ENCODE measurements around the gene PTPRJ.
"Not testable (repeated sequence)": the region's sequence is repeated elsewhere in the genome, so short reads cannot be mapped to it uniquely, and the experiment has no call there.

The PTPRJ gene

DNA sequence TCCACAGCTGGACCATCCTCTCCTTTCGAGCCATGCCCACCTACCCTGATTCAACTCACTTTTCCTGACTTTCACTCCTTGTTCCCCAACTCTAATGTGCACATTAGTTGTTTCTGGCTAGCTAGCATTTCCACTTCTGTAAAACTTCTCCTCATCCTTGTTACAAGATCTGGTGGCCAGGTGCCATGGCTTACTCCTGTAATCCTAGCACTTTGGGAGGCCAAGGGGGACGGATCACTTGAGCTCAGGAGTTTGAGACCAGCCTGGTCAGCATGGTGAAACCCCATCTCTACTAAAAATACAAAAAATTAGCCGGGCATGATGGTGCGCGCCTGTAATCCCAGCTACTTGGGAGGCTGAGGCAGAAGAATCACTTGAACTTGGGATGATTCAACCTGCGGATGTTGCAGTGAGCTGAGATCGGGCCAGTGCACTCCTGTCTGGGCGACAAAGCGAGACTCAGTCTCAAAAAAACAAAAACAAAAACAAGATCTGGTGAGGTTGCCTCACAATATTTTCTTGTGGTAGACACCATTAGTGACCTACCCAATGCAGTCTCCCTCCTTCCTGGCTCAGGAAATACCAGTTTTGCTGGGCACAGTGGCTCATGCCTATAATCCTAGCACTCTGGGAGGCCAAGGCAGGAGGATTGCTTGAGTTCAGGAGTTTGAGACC, 31.2 kb upstream of the PTPRJ start:
- H3K36me3 ChIP-seq (ENCODE audit: control insufficient read depth, insufficient read depth, low read length); H3K4me1 ChIP-seq (ENCODE audit: control insufficient read depth, insufficient read depth, low read length); H3K9ac ChIP-seq (ENCODE audit: low read length); H3K27ac ChIP-seq (ENCODE audit: low read depth, low read length); H3K27me3 ChIP-seq (ENCODE audit: control insufficient read depth, insufficient read depth, low read length); H3K4me3 ChIP-seq (ENCODE audit: low read length): not testable (repeated sequence)

DNA sequence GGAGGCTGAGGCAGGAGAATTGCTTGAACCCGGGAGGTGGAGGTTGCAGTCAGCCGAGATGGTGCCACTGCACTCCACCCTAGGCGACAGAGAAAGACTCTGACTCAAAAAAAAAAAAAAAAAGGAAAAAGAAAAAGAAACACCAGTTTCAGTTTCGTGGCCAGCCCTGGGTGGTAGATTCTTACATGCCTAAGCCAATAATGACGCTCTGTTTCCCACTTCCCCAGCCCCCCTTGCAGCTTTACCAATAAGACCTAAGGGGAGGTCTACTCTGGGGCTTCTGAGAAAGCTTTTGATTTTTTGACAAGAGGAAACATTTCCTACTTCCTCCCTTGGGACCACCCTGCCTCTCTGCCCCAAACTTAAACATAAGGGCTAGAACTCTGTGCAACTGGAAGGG, 30.0 kb upstream of the PTPRJ start:
- Histone ChIP-seq H3K27ac (ENCODE audit: low read depth, low read length) (no peak overlapping the region), H3K36me3 (ENCODE audit: control insufficient read depth, insufficient read depth, low read length) (no peaks in the 10 kb centered on the region), H3K27me3 (ENCODE audit: control insufficient read depth, insufficient read depth, low read length) (no peaks in the 10 kb centered on the region), H3K4me3 (ENCODE audit: low read length) (no peak overlapping the region), H3K4me1 (ENCODE audit: control insufficient read depth, insufficient read depth, low read length) (no peaks in the 10 kb centered on the region), H3K9ac (ENCODE audit: low read length) (no peak overlapping the region)

DNA sequence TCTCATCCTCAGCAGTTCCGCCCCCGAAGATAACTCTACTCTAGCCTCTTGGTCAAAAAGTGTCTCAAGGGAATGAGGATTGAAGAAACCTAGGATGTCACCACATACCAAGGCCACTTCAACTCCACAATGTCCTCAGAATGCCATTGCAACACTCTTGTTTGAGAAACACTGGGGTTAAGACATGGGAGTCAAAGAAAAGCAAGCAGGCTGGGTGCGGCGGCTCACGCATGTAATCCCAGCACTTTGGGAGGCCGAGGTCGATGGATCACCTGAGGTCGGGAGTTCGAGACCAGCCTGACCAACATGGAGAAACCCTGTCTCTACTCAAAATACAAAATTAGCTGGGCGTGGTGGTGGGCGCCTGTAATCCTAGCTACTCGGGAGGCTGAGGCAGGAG, 28.9 kb upstream of the PTPRJ start:
- not testable (repeated sequence) for H3K27me3 ChIP-seq (ENCODE audit: control insufficient read depth, insufficient read depth, low read length); H3K36me3 ChIP-seq (ENCODE audit: control insufficient read depth, insufficient read depth, low read length); H3K9ac ChIP-seq (ENCODE audit: low read length); H3K4me3 ChIP-seq (ENCODE audit: low read length); H3K4me1 ChIP-seq (ENCODE audit: control insufficient read depth, insufficient read depth, low read length); H3K27ac ChIP-seq (ENCODE audit: low read depth, low read length)

DNA sequence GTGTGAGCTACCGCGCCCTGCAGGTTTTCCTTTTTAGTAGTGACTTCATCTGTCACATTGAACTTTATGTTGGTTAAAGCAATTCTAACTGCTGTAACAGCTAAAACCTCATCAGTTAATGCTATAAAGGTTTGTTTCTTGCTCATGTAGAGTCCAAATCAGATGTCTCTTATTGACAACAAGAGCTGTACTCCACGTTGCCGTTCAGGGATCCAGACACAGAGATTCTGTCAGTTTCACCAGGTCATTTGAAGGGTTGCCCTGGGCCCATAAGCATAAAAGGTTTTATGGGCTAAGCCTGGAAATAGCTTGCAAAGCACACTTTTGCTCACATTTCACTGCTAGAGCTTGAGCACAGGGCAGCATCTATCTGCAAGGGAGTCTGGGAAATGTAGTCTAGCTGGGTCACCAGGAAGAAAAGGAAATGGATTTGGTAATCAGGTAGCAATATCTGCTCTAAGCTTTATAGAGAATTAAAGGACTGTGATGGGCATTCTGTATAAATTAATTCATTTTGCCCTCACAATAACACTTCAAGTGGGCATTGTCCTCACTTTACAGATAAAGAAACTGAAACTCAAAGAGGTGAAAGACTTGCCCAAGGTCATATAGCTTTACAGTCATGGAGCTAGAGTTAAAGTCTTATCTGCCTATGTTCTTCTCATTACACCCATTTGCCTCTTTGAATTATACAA, 25.2 kb upstream of the PTPRJ start:
- H3K4me1 ChIP-seq (ENCODE audit: control insufficient read depth, insufficient read depth, low read length), result no peaks in the 10 kb centered on the region
- H3K9ac ChIP-seq (ENCODE audit: low read length), result no peak overlapping the region
- H3K27me3 ChIP-seq (ENCODE audit: control insufficient read depth, insufficient read depth, low read length), result no peaks in the 10 kb centered on the region

DNA sequence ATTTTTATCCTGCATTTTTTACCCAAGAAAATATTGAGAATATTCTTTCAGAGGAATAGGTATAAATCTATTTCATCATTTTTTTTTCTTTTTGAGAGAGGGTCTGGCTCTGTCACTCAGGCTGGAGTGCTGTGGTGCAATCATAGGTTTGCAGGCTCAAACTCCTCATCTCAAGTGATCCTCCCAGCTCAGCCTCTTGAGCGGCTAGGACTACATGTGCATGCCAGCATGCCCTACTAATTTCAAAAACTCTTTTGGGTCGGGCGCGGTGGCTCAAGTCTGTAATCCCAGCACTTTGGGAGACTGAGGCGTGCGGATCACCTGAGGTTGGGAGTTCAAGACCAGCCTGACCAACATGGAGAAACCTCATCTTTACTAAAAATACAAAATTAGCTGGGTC, 20.3 kb upstream of the PTPRJ start:
- Histone ChIP-seq H3K27me3 (ENCODE audit: control insufficient read depth, insufficient read depth, low read length) (no peaks in the 10 kb centered on the region), H3K4me3 (ENCODE audit: low read length) (no peak overlapping the region), H3K4me1 (ENCODE audit: control insufficient read depth, insufficient read depth, low read length) (no peaks in the 10 kb centered on the region), H3K36me3 (ENCODE audit: control insufficient read depth, insufficient read depth, low read length) (no peaks in the 10 kb centered on the region), H3K27ac (ENCODE audit: low read depth, low read length) (no peak overlapping the region), H3K9ac (ENCODE audit: low read length) (no peak overlapping the region)

More for the DNA sequence above, 25.2 kb upstream of the PTPRJ start:
- no peaks in the 10 kb centered on the region for H3K36me3 ChIP-seq (ENCODE audit: control insufficient read depth, insufficient read depth, low read length)
- no peak overlapping the region for H3K4me3 ChIP-seq (ENCODE audit: low read length)
- H3K27ac ChIP-seq (ENCODE audit: low read depth, low read length), result no peak overlapping the region

DNA sequence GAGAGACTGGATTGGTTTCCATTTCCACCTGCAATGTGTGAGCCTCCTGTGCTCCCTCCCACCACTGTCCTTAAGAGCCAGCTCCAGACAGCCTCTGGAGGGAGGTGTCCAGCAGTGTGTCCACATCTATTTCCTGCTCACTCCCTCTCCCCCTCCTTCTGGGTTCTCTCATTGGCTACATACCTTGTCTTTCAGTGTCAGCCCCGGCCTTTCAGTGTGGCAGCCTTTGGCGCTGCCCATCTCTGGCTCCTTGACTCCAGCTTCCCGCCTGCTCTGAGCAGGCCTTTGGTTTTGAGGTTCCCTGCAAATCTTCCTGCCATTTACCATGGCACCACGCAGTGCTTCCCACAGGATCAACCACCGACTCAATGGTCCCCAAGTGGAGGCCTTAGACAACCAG, 19.0 kb upstream of the PTPRJ start:
- H3K9ac ChIP-seq (ENCODE audit: low read length), result no peak overlapping the region
- H3K4me1 ChIP-seq (ENCODE audit: control insufficient read depth, insufficient read depth, low read length), result no peaks in the 10 kb centered on the region
- H3K27ac ChIP-seq (ENCODE audit: low read depth, low read length), result no peak overlapping the region
- H3K27me3 ChIP-seq (ENCODE audit: control insufficient read depth, insufficient read depth, low read length), result no peaks in the 10 kb centered on the region
- no peak overlapping the region for H3K4me3 ChIP-seq (ENCODE audit: low read length)
- no peaks in the 10 kb centered on the region for H3K36me3 ChIP-seq (ENCODE audit: control insufficient read depth, insufficient read depth, low read length)

DNA sequence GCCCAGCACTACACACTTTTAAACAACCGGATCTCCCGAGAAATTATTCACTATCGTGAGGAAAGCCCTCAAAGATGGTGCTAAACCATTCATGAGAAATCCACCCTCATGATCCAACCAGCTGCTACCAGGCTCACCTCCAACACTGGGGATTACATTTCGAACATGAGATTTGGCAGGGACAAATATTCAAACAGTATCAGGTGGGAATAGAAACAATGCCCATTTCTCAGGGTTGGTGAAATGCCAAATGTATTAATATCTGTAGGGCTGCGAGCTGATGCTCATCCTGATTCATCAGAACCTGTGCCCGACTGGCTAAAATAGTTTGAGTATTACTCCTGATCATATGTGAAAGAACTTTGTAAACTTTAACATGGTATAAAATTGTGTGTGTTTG, 15.8 kb upstream of the PTPRJ start:
- Histone ChIP-seq H3K9ac (ENCODE audit: low read length) (no peak overlapping the region), H3K27me3 (ENCODE audit: control insufficient read depth, insufficient read depth, low read length) (no peaks in the 10 kb centered on the region), H3K4me1 (ENCODE audit: control insufficient read depth, insufficient read depth, low read length) (no peaks in the 10 kb centered on the region), H3K36me3 (ENCODE audit: control insufficient read depth, insufficient read depth, low read length) (no peaks in the 10 kb centered on the region), H3K27ac (ENCODE audit: low read depth, low read length) (no peak overlapping the region), H3K4me3 (ENCODE audit: low read length) (no peak overlapping the region)

DNA sequence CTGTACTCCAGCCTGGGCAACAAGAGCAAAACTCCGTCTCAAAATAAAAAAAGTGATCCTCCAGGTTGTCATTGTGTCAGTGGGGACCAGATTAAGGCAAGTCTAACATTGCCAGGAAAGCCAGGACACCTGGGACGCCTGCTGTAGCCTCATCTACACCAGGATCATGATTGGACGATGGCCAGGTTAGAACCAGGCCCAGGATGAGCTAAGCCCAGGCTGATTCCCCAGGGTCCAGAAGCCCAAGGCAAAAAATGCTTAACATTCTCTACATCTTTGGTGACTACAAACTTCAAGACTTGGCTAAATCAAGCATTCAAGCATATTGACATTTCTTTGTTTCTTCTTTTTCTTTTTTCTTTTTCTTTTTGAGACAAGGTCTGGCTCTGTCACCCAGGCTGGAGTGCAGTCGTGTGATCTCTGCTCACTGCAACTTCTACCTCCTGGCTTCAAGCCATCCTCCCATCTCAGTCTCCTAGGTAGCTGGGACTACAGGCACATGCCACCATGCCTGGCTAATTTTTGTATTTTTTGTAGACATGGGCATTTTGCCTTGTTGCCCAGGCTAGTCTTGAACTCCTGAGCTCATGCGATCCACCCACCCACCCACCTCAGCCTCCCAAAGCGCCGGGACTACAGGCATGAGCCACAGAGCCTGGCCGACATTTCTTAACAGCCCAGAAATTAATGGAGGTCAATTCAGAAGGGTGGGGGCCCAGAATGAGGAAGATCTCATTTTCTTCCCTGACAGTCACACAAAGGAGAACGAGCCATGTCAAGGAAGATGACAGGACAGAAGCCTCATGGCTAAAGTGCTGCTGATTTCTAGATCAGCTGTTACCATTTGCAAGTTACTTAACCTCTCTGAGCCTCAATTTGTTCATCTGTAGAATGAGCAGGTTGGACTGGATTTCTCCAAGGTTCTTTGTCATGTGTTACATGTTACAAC, 12.5 kb upstream of the PTPRJ start:
- Histone ChIP-seq H3K9ac (ENCODE audit: low read length) (no peak overlapping the region), H3K4me3 (ENCODE audit: low read length) (no peak overlapping the region), H3K27ac (ENCODE audit: low read depth, low read length) (no peak overlapping the region), H3K36me3 (ENCODE audit: control insufficient read depth, insufficient read depth, low read length) (no peaks in the 10 kb centered on the region), H3K27me3 (ENCODE audit: control insufficient read depth, insufficient read depth, low read length) (no peaks in the 10 kb centered on the region), H3K4me1 (ENCODE audit: control insufficient read depth, insufficient read depth, low read length) (no peaks in the 10 kb centered on the region)

DNA sequence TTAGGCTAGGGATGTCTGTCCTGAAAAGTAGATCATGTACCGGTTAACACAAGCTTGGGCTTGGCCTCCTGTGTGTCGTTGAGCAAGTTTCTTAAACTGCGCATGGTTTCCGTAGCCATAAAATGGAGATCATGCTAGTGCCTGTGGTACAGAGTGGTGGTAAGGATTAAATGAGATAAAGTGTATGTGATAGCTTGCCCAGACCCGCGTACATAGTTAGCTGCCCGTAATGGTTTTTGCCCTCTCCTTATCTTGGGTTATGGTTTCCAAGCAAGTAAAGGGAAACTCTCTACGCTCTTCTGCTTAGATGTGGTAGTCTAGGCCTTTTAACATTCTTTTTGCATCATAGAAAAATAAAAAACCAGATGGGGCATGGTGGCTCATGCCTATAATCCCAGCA, 11.0 kb upstream of the PTPRJ start:
- no peaks in the 10 kb centered on the region for H3K36me3 ChIP-seq (ENCODE audit: control insufficient read depth, insufficient read depth, low read length)
- no peak overlapping the region for H3K27ac ChIP-seq (ENCODE audit: low read depth, low read length)
- H3K27me3 ChIP-seq (ENCODE audit: control insufficient read depth, insufficient read depth, low read length), result no peaks in the 10 kb centered on the region
- H3K4me1 ChIP-seq (ENCODE audit: control insufficient read depth, insufficient read depth, low read length), result no peaks in the 10 kb centered on the region
- H3K4me3 ChIP-seq (ENCODE audit: low read length), result no peak overlapping the region
- H3K9ac ChIP-seq (ENCODE audit: low read length), result no peak overlapping the region

DNA sequence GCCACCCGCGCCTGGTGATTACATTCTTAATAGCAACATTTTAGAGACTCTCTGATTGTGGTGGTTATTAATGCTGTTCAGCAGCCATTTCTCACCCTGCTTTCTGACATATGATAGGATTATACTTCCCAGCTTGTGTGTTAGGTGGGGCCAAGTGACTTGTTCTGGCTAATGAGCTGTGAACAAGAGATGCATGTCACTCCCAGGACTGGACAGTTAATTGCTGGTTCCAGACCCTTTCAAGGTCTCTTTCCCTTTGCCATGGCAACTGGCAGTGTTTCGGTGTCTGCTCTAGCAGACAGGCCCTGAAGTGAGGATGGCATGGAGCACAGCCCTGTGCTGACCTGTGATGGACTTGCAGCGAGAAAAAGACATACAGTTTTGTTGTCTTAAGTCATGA, 8.9 kb upstream of the PTPRJ start:
- no peaks in the 10 kb centered on the region for H3K4me1 ChIP-seq (ENCODE audit: control insufficient read depth, insufficient read depth, low read length)
- H3K36me3 ChIP-seq (ENCODE audit: control insufficient read depth, insufficient read depth, low read length), result no peaks in the 10 kb centered on the region
- H3K27me3 ChIP-seq (ENCODE audit: control insufficient read depth, insufficient read depth, low read length), result no peaks in the 10 kb centered on the region
- no peak overlapping the region for H3K27ac ChIP-seq (ENCODE audit: low read depth, low read length)
- no peak overlapping the region for H3K9ac ChIP-seq (ENCODE audit: low read length)
- H3K4me3 ChIP-seq (ENCODE audit: low read length), result no peak overlapping the region

DNA sequence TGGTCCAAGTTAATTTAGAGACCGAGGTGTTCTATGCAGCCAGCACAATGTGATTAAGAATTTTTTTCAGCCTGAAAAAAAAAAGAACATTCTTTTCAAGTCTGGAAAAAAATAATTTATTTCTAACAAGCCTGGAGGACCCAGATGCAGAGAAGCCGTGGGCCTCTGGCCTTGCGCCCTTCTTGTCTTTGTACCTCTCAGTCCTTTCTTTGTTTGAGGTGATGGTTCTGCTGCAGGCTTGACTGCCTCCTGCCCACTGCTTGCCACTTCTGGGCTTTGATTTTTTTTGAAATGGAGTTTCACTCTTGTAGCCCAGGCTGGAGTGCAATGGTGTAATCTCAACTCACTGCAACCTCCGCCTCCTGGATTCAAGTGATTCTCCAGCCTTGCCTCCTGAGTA, 7.2 kb upstream of the PTPRJ start:
- no peaks in the 10 kb centered on the region for H3K36me3 ChIP-seq (ENCODE audit: control insufficient read depth, insufficient read depth, low read length)
- no peak overlapping the region for H3K27ac ChIP-seq (ENCODE audit: low read depth, low read length)
- no peak overlapping the region for H3K9ac ChIP-seq (ENCODE audit: low read length)
- H3K4me1 ChIP-seq (ENCODE audit: control insufficient read depth, insufficient read depth, low read length), result no peaks in the 10 kb centered on the region
- H3K4me3 ChIP-seq (ENCODE audit: low read length), result no peak overlapping the region
- no peaks in the 10 kb centered on the region for H3K27me3 ChIP-seq (ENCODE audit: control insufficient read depth, insufficient read depth, low read length)

DNA sequence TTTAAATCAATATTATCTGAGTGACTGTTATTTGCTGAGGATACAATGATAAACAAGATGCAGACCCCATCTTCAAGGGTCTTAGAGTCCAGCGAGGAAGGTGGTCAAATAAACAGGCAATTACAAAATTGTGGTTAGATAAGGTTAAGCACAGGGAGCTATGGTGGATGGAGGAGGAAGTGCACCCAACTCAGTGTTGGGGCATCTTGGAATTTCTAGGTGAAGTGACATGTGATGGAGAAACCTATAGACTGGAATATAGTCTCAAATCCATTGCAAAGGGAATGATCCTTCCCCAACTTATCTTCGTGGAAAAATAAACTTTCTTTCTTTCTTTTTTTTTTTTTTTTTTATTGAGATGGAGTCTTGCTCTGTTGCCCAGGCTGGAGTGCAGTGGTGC, 3.4 kb upstream of the PTPRJ start:
- no peak overlapping the region for H3K9ac ChIP-seq (ENCODE audit: low read length)
- no peak overlapping the region for H3K27ac ChIP-seq (ENCODE audit: low read depth, low read length)
- H3K27me3 ChIP-seq (ENCODE audit: control insufficient read depth, insufficient read depth, low read length), result no peaks in the 10 kb centered on the region
- H3K4me3 ChIP-seq (ENCODE audit: low read length), result no peak overlapping the region
- peaks cover 4% of the 10 kb centered on the region for H3K4me1 ChIP-seq (ENCODE audit: control insufficient read depth, insufficient read depth, low read length)
- no peaks in the 10 kb centered on the region for H3K36me3 ChIP-seq (ENCODE audit: control insufficient read depth, insufficient read depth, low read length)
